Measurements from ENCODE around the gene VAMP5. TPM values are rescaled to one million over a fixed set of nuclear protein-coding genes. Genes with fewer than 3 reads are reported as not detected.

Gene VAMP5
- total and polyA plus RNA-seq, 9 of the 15 experiments (the other 6 are each of a cell fraction or from before 2014, with no cell fraction given): 0.54 to 1.9 (median 1.5) TPM; not detected in 2

DNA sequence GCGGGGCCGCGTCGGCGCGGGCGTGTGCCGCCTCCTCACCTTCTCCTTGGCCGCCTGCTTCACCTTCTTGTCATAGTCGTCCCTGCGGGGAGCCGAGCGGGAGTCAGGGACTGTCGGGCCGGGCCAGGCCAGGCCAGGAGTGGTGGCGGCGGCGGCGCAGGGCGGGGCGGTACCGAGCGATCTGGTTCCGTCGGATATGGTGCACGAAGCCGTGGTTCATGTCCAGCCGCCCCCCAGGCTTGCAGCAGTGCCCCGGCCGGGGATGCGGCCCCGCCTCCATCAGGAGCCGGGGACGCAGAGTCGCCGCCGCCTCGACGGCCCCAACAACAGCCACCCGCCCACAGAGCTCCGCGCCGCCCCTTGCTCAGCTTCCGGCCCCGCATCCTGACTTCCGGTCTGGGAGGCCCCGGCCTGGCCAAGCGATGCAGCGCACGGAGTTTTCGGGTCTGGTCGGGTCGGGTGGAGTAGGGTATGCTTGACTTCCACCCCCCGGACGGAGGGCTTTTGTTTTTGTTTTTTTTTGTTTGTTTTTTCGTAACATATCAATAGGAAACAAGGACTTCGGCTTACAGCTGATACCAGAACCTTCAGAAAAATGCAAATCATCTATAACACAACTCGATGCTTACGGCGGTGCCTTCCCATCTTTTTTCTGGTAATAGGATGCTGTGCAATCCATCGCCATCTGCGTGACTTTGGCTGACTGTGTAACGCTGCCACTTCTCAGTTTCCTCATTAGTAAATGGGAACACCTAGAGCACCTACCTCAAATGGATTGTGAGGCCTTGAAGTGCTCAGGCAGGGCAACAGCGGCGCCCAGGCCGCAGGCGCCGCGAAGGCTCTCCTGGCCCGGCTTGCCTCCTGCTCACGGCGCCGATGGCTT, 27.7 kb downstream of the VAMP5 start, which contains the start of gene C2orf68 (continued):
- TF ChIP-seq, protein P1, sequence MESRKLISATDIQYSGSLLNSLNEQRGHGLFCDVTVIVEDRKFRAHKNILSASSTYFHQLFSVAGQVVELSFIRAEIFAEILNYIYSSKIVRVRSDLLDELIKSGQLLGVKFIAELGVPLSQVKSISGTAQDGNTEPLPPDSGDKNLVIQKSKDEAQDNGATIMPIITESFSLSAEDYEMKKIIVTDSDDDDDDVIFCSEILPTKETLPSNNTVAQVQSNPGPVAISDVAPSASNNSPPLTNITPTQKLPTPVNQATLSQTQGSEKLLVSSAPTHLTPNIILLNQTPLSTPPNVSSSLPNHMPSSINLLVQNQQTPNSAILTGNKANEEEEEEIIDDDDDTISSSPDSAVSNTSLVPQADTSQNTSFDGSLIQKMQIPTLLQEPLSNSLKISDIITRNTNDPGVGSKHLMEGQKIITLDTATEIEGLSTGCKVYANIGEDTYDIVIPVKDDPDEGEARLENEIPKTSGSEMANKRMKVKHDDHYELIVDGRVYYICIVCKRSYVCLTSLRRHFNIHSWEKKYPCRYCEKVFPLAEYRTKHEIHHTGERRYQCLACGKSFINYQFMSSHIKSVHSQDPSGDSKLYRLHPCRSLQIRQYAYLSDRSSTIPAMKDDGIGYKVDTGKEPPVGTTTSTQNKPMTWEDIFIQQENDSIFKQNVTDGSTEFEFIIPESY (CRISPR knock-in tag; IDR thresholded peaks at IDR 0.05): no peak; the same call in 1 of the 2 replicates
- TF ChIP-seq, protein P2, sequence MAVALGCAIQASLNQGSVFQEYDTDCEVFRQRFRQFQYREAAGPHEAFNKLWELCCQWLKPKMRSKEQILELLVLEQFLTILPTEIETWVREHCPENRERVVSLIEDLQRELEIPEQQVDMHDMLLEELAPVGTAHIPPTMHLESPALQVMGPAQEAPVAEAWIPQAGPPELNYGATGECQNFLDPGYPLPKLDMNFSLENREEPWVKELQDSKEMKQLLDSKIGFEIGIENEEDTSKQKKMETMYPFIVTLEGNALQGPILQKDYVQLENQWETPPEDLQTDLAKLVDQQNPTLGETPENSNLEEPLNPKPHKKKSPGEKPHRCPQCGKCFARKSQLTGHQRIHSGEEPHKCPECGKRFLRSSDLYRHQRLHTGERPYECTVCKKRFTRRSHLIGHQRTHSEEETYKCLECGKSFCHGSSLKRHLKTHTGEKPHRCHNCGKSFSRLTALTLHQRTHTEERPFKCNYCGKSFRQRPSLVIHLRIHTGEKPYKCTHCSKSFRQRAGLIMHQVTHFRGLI (CRISPR knock-in tag; IDR thresholded peaks at IDR 0.05): no peak
- TF ChIP-seq, protein P3, sequence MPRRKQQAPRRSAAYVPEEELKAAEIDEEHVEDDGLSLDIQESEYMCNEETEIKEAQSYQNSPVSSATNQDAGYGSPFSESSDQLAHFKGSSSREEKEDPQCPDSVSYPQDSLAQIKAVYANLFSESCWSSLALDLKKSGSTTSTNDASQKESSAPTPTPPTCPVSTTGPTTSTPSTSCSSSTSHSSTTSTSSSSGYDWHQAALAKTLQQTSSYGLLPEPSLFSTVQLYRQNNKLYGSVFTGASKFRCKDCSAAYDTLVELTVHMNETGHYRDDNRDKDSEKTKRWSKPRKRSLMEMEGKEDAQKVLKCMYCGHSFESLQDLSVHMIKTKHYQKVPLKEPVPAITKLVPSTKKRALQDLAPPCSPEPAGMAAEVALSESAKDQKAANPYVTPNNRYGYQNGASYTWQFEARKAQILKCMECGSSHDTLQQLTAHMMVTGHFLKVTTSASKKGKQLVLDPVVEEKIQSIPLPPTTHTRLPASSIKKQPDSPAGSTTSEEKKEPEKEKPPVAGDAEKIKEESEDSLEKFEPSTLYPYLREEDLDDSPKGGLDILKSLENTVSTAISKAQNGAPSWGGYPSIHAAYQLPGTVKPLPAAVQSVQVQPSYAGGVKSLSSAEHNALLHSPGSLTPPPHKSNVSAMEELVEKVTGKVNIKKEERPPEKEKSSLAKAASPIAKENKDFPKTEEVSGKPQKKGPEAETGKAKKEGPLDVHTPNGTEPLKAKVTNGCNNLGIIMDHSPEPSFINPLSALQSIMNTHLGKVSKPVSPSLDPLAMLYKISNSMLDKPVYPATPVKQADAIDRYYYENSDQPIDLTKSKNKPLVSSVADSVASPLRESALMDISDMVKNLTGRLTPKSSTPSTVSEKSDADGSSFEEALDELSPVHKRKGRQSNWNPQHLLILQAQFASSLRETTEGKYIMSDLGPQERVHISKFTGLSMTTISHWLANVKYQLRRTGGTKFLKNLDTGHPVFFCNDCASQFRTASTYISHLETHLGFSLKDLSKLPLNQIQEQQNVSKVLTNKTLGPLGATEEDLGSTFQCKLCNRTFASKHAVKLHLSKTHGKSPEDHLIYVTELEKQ (CRISPR knock-in tag; IDR thresholded peaks at IDR 0.05): no peak
- TF ChIP-seq GABPB2 (CRISPR knock-in tag; conservative IDR thresholded peaks at IDR 0.05) (no peak), GTF2E2 (tag; IDR thresholded peaks at IDR 0.05) (peak; percentile 86), ZNF584 (CRISPR knock-in tag; IDR thresholded peaks at IDR 0.05; ENCODE audit: low read depth) (no peak), RBM15 (IDR thresholded peaks at IDR 0.05; ENCODE audit: insufficient read depth, low read length) (no peak), JUNB (CRISPR knock-in tag; conservative IDR thresholded peaks at IDR 0.05) (no peak), NFRKB (IDR thresholded peaks at IDR 0.05; ENCODE audit: low read depth) (peak; percentile 81), TCF7L2 (IDR thresholded peaks at IDR 0.05; ENCODE audit: low read depth, low read length) (no peak), KLF1 (tag; IDR thresholded peaks at IDR 0.05) (peak; percentile 56; the same call in 1 of the 2 replicates), SMARCC2 (IDR thresholded peaks at IDR 0.05; ENCODE audit: low read depth) (0 out of 2 replicates have a peak, but pooled peaks have one; percentile 17), NCOA4 (IDR thresholded peaks at IDR 0.05; ENCODE audit: partially characterized antibody) (no peak), RBFOX2 (IDR thresholded peaks at IDR 0.05; ENCODE audit: low read depth, low read length) (peak; percentile 97), RHOXF2B (CRISPR knock-in tag; conservative IDR thresholded peaks at IDR 0.05) (no peak), SMC3 (conservative IDR thresholded peaks at IDR 0.05; ENCODE audit: insufficient read depth, low read depth, low read length) (0 out of 2 replicates have a peak, but pooled peaks have one; percentile 2)

All from K562 (cell line).